ENCODE results near the gene NAT16. TPM values are rescaled to one million over a fixed set of nuclear protein-coding genes. Genes with fewer than 3 reads are reported as not detected.
"Not testable (repeated sequence)": the region's sequence is repeated elsewhere in the genome, so short reads cannot be mapped to it uniquely, and the experiment has no call there.

NAT16 gene
- total and polyA plus RNA-seq, 7 experiments from 2014 or later, result not detected

DNA sequence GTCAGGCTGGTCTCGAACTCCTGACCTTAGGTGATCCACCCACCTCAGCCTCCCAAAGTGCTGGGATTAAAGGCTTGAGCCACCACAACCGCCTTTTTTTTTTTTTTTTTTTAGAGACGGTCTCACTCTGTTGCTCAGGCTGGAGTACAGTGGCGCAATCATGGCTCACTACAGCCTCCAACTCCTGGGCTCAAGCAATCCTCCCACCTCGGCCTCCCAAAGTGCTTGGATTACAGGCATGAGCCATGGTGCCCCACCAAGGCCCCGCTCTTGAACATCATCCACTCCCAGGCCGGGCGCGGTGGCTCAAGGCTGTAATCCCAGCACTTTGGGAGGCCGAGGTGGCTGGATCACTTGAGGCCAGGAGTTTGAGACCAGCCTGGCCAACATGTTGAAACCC, 19.4 kb upstream of the NAT16 start:
- H3K4me3 Mint-ChIP-seq; H3K4me3 ChIP-seq (ENCODE audit: low read length); H3K9me3 ChIP-seq (ENCODE audit: control insufficient read depth in 2 of 3, low read length in 3 of 3); H3K27ac Mint-ChIP-seq; DNase-seq; ATAC-seq; H3K27ac ChIP-seq (ENCODE audit: low read depth, low read length); H3K27me3 ChIP-seq (ENCODE audit: control insufficient read depth in 2 of 2, insufficient read depth in 2 of 2, low read length in 2 of 2); H3K4me1 ChIP-seq (ENCODE audit: control insufficient read depth in 2 of 2, insufficient read depth in 2 of 2, low read length in 2 of 2); intact Hi-C loops (cut with micrococcal nuclease); H3K36me3 ChIP-seq (ENCODE audit: control insufficient read depth in 2 of 3, insufficient read depth in 3 of 3, low read length in 3 of 3); H3K36me3 Mint-ChIP-seq; H3K9me3 Mint-ChIP-seq: not testable (repeated sequence)
- H3K27me3 Mint-ChIP-seq, result peaks cover 19 to 43% (median 33%) of the 10 kb centered on the region in 5 donors
- ChIA-PET POLR2A (interaction anchor here (0.8 kb wide), 1 partner anchor 45 kb away, joined by 4 read pairs; no protein-coding TSS in a partner anchor), CTCF (interaction anchor here (0.7 kb wide), 1 partner anchor 11 kb away, joined by 3 read pairs; no protein-coding TSS in a partner anchor)
- peaks cover 0 to 22% (median 16%) of the 10 kb centered on the region in 7 donors for H3K4me1 Mint-ChIP-seq

DNA sequence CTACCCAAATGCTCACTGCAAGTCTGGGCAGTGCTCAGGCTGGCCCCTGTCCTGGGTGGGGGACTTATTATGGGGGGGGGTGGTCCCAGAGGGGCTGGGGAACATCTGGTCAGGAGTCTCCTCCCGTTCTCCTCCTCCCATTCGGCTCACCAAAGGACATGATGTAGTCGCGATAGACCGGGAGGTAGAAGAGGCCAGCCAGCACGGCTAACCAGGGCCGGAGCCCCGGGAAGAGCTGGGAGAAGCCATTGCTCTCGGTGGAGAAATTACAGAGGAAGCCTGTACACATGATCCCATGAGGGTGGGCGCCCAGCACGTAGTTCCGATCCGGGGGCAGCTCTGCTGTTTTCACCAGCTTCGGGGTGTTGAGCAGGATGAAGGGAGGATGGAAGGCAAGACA, 18.4 kb upstream of the NAT16 start:
- Mint-ChIP-seq H3K36me3 (peaks cover 0 to 1% (median 0%) of the 10 kb centered on the region in 5 donors), H3K27ac (no peak overlapping the region), H3K27me3 (peaks cover 19 to 39% (median 25%) of the 10 kb centered on the region in 5 donors), H3K4me3 (no peak overlapping the region), H3K4me1 (peaks cover 0 to 13% (median 7%) of the 10 kb centered on the region in 7 donors), H3K9me3 (no peaks in the 10 kb centered on the region)
- intact Hi-C loops (cut with micrococcal nuclease), result no loop called here
- ChIA-PET POLR2A (no interaction called here), CTCF (no interaction called here)
- H3K27ac ChIP-seq (ENCODE audit: low read depth, low read length), result no peak overlapping the region
- H3K4me1 ChIP-seq (ENCODE audit: control insufficient read depth in 2 of 2, insufficient read depth in 2 of 2, low read length in 2 of 2), result peaks cover 0 to under 1% of the 10 kb centered on the region in 2 donors
- DNase-seq (no peak), ATAC-seq (no peak)
- H3K27me3 ChIP-seq (ENCODE audit: control insufficient read depth in 2 of 2, insufficient read depth in 2 of 2, low read length in 2 of 2), result peaks cover 0 to 7% of the 10 kb centered on the region in 2 donors
- H3K9me3 ChIP-seq (ENCODE audit: control insufficient read depth in 2 of 3, low read length in 3 of 3), result no peaks in the 10 kb centered on the region
- no peaks in the 10 kb centered on the region for H3K36me3 ChIP-seq (ENCODE audit: control insufficient read depth in 2 of 3, insufficient read depth in 3 of 3, low read length in 3 of 3)
- no peak overlapping the region for H3K4me3 ChIP-seq (ENCODE audit: low read length)

DNA sequence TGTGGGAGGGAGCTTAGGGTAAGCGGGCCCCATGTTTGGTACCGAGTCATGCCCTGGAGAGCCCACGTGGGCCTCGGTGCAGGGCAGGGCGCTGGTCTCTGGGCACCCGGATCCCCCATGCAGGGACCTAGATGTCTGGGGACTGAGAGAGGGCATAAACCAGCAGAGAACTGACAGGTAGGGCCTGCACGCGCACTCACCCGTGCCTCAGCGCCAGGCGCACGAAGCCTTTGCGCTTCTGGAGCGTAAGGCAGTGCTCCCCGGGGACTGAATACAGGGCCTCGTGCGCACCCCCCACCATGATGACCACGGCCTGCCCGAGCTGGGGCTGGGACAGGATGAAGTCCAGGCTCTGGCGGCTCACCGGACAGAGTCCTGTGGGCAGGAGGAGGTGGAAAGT, 17.9 kb upstream of the NAT16 start:
- no peak overlapping the region for H3K27ac Mint-ChIP-seq
- peaks cover 18 to 38% (median 23%) of the 10 kb centered on the region in 5 donors for H3K27me3 Mint-ChIP-seq
- H3K27me3 ChIP-seq (ENCODE audit: control insufficient read depth in 2 of 2, insufficient read depth in 2 of 2, low read length in 2 of 2), result peaks cover 0 to 7% of the 10 kb centered on the region in 2 donors
- ATAC-seq, result no peak
- H3K9me3 Mint-ChIP-seq, result no peaks in the 10 kb centered on the region
- no peak for DNase-seq
- H3K4me3 Mint-ChIP-seq, result no peak overlapping the region
- H3K36me3 ChIP-seq (ENCODE audit: control insufficient read depth in 2 of 3, insufficient read depth in 3 of 3, low read length in 3 of 3), result no peaks in the 10 kb centered on the region
- ChIA-PET POLR2A (no interaction called here), CTCF (no interaction called here)
- intact Hi-C loops (cut with micrococcal nuclease), result no loop called here
- H3K4me1 ChIP-seq (ENCODE audit: control insufficient read depth in 2 of 2, insufficient read depth in 2 of 2, low read length in 2 of 2), result no peaks in the 10 kb centered on the region
- peaks cover 0 to 1% (median 0%) of the 10 kb centered on the region in 5 donors for H3K36me3 Mint-ChIP-seq
- H3K27ac ChIP-seq (ENCODE audit: low read depth, low read length), result no peak overlapping the region
- no peaks in the 10 kb centered on the region for H3K9me3 ChIP-seq (ENCODE audit: control insufficient read depth in 2 of 3, low read length in 3 of 3)
- peaks cover 0 to 13% (median 7%) of the 10 kb centered on the region in 7 donors for H3K4me1 Mint-ChIP-seq
- no peak overlapping the region for H3K4me3 ChIP-seq (ENCODE audit: low read length)

DNA sequence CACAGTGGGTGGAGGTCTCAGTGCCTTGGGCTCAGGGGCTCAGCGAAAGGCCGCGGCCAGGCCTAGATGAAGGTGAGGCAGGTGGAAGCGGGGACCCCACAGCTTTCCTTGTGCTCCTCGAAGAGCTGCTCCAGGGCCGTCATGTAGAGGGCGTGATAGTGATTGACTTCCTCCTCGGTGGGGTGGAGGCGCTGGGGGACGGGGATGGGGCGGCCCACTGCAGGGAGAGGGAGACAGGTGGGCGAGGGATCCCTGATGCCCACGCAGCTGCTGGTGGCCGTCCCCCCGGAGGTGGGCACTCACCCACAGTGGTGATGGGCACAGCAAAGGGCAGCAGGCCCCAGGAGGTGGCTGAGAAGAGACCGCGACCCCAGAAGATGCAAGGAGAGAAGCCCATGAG, 15.8 kb upstream of the NAT16 start:
- no peaks in the 10 kb centered on the region for H3K36me3 ChIP-seq (ENCODE audit: control insufficient read depth in 2 of 3, insufficient read depth in 3 of 3, low read length in 3 of 3)
- H3K4me1 ChIP-seq (ENCODE audit: control insufficient read depth in 2 of 2, insufficient read depth in 2 of 2, low read length in 2 of 2), result no peaks in the 10 kb centered on the region
- H3K27ac Mint-ChIP-seq, result no peak overlapping the region
- ATAC-seq (no peak), DNase-seq (no peak)
- POLR2A ChIA-PET, result interaction anchor here (0.9 kb wide), 1 partner anchor 48 kb away, joined by 3 read pairs; no protein-coding TSS in a partner anchor
- peaks cover 0 to 6% of the 10 kb centered on the region in 2 donors for H3K27me3 ChIP-seq (ENCODE audit: control insufficient read depth in 2 of 2, insufficient read depth in 2 of 2, low read length in 2 of 2)
- H3K27me3 Mint-ChIP-seq, result peaks cover 4 to 21% (median 10%) of the 10 kb centered on the region in 5 donors
- intact Hi-C loops (cut with micrococcal nuclease), result no loop called here
- no peaks in the 10 kb centered on the region for H3K9me3 ChIP-seq (ENCODE audit: control insufficient read depth in 2 of 3, low read length in 3 of 3)
- H3K4me3 ChIP-seq (ENCODE audit: low read length), result no peak overlapping the region
- H3K4me1 Mint-ChIP-seq, result peaks cover 0 to 8% (median 4%) of the 10 kb centered on the region in 7 donors
- no peak overlapping the region for H3K27ac ChIP-seq (ENCODE audit: low read depth, low read length)
- H3K9me3 Mint-ChIP-seq, result no peaks in the 10 kb centered on the region
- peaks cover 0 to under 1% (median 0%) of the 10 kb centered on the region in 5 donors for H3K36me3 Mint-ChIP-seq
- H3K4me3 Mint-ChIP-seq, result no peak overlapping the region
- CTCF ChIA-PET, result interaction anchor here (1.0 to 1.2 kb wide), 2 partner anchors 7 to 39 kb away, joined by 4 read pairs; no protein-coding TSS in a partner anchor

DNA sequence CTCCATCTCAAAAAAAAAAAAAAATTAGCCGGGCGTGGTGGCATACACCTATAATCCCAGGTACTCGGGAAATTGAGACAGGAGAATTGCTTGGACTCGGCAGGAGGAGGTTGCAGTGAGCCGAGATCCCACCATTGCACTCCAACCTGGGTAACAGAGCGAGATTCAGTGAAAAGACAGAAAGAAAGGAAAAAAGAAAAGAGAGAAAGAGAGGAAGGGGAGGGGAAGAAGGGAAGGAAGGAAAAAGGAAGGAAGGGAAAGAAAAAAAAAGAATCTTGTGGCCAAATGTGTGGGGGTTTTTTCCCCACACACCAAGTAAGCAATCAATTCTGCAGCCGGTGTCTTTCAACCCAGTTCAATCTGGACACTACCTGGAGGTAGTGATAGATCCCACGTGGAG, 9.0 kb upstream of the NAT16 start:
- DNase-seq (no peak), ATAC-seq (no peak)
- no peaks in the 10 kb centered on the region for H3K36me3 ChIP-seq (ENCODE audit: control insufficient read depth in 2 of 3, insufficient read depth in 3 of 3, low read length in 3 of 3)
- no peaks in the 10 kb centered on the region for H3K27me3 ChIP-seq (ENCODE audit: control insufficient read depth in 2 of 2, insufficient read depth in 2 of 2, low read length in 2 of 2)
- H3K4me3 Mint-ChIP-seq, result no peak overlapping the region
- no peaks in the 10 kb centered on the region for H3K9me3 ChIP-seq (ENCODE audit: control insufficient read depth in 2 of 3, low read length in 3 of 3)
- no peak overlapping the region for H3K4me3 ChIP-seq (ENCODE audit: low read length)
- no peak overlapping the region for H3K27ac Mint-ChIP-seq
- ChIA-PET POLR2A (no interaction called here), CTCF (interaction anchor here (1.2 kb wide), 1 partner anchor 45 kb away, joined by 4 read pairs; no protein-coding TSS in a partner anchor)
- no peak overlapping the region for H3K27ac ChIP-seq (ENCODE audit: low read depth, low read length)
- intact Hi-C loops (cut with micrococcal nuclease), result no loop called here
- no peaks in the 10 kb centered on the region for H3K4me1 ChIP-seq (ENCODE audit: control insufficient read depth in 2 of 2, insufficient read depth in 2 of 2, low read length in 2 of 2)
- H3K4me1 Mint-ChIP-seq, result peaks cover 0 to 5% (median 0%) of the 10 kb centered on the region in 7 donors
- no peaks in the 10 kb centered on the region for H3K9me3 Mint-ChIP-seq
- no peaks in the 10 kb centered on the region for H3K36me3 Mint-ChIP-seq
- H3K27me3 Mint-ChIP-seq, result peaks cover 11 to 21% (median 14%) of the 10 kb centered on the region in 5 donors

DNA sequence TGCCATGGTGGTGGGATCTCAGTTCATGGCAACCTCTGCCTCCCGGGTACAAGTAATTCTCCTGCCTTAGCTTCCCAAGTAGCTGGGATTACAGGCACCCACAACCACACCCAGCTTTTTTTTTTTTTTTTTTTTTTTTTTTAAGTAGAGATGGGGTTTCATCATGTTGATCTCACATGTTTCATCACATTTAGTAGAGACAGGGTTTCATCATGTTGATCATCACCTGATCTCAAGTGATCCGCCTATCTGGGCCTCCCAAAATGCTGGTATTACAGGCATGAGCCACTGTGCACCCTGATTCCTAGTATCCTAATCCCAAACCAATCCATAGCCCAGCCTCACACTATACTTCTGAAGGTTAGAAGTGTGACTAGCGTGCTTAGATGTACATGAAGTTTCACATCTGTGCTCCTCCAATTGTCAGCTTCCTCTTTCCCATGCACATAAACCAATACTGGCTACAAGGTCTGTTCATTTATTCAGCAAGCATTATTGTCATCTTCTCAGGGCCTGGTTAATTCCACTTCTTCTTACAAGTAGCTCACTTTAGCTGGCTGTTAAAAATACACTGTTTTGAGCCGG, 6.8 kb upstream of the NAT16 start:
- H3K27me3 Mint-ChIP-seq, result peaks cover 20 to 32% (median 23%) of the 10 kb centered on the region in 5 donors
- POLR2A ChIA-PET, result interaction anchor here (0.7 kb wide), 1 partner anchor 265 kb away, joined by 3 read pairs; no protein-coding TSS in a partner anchor
- ATAC-seq, result no peak

More for the DNA sequence above, 6.8 kb upstream of the NAT16 start:
- no peak overlapping the region for H3K27ac Mint-ChIP-seq
- H3K36me3 Mint-ChIP-seq, result peaks cover 0 to 5% (median 0%) of the 10 kb centered on the region in 5 donors
- intact Hi-C loops (cut with micrococcal nuclease), result no loop called here
- Histone ChIP-seq H3K36me3 (ENCODE audit: control insufficient read depth in 2 of 3, insufficient read depth in 3 of 3, low read length in 3 of 3) (no peaks in the 10 kb centered on the region), H3K27me3 (ENCODE audit: control insufficient read depth in 2 of 2, insufficient read depth in 2 of 2, low read length in 2 of 2) (no peaks in the 10 kb centered on the region), H3K27ac (ENCODE audit: low read depth, low read length) (no peak overlapping the region), H3K4me3 (ENCODE audit: low read length) (no peak overlapping the region), H3K9me3 (ENCODE audit: control insufficient read depth in 2 of 3, low read length in 3 of 3) (no peaks in the 10 kb centered on the region), H3K4me1 (ENCODE audit: control insufficient read depth in 2 of 2, insufficient read depth in 2 of 2, low read length in 2 of 2) (no peaks in the 10 kb centered on the region)
- peaks cover 0 to 2% (median 0%) of the 10 kb centered on the region in 11 donors for H3K9me3 Mint-ChIP-seq
- CTCF ChIA-PET, result interaction anchor here (0.6 to 1.0 kb wide), 3 partner anchors 33 to 44 kb away, joined by 4 to 6 read pairs (median 4); no protein-coding TSS in a partner anchor
- H3K4me3 Mint-ChIP-seq, result no peak overlapping the region
- H3K4me1 Mint-ChIP-seq, result peaks cover 0 to 7% (median 4%) of the 10 kb centered on the region in 7 donors
- no peak for DNase-seq

Data from naive thymus-derived CD4-positive, alpha-beta T cell (primary cell).